Measurements from ENCODE around the gene SDK1. TPM values are rescaled to one million over a fixed set of nuclear protein-coding genes. Genes with fewer than 3 reads are reported as not detected.
A peak's percentile ranks its signal among the peaks of the same experiment; 100 is the strongest.

Gene SDK1
- total and polyA plus RNA-seq, 8 donors: 1.6 to 11.2 (median 6.6) TPM

- peaks cover 0 to 43% (median 9%) of the 10 kb centered on the region in 4 donors for H3K4me1 ChIP-seq
- no peaks in the 10 kb centered on the region for H3K36me3 ChIP-seq
- 27 to 39% (median 34%) methylated on average over 13 to 14 of the region's 14 CpGs for WGBS, 5 donors
- H3K9me3 ChIP-seq: no peaks in the 10 kb centered on the region
- intact Hi-C loops (cut with DNase I; ENCODE audit: low total_unique reads): no loop called here
- no peaks in the 10 kb centered on the region for H3K27me3 ChIP-seq
- peak; percentile 77 to 85 for DNase-seq
- TF ChIP-seq POLR2A (IDR thresholded peaks at IDR 0.05): no peak
- TF ChIP-seq EP300 (IDR thresholded peaks at IDR 0.05): no peak
- peak; percentile 32 to 62 (median 39) for TF ChIP-seq POLR2AphosphoS5 (IDR thresholded peaks at IDR 0.05)
- TF ChIP-seq, protein P1, sequence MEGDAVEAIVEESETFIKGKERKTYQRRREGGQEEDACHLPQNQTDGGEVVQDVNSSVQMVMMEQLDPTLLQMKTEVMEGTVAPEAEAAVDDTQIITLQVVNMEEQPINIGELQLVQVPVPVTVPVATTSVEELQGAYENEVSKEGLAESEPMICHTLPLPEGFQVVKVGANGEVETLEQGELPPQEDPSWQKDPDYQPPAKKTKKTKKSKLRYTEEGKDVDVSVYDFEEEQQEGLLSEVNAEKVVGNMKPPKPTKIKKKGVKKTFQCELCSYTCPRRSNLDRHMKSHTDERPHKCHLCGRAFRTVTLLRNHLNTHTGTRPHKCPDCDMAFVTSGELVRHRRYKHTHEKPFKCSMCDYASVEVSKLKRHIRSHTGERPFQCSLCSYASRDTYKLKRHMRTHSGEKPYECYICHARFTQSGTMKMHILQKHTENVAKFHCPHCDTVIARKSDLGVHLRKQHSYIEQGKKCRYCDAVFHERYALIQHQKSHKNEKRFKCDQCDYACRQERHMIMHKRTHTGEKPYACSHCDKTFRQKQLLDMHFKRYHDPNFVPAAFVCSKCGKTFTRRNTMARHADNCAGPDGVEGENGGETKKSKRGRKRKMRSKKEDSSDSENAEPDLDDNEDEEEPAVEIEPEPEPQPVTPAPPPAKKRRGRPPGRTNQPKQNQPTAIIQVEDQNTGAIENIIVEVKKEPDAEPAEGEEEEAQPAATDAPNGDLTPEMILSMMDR (IDR thresholded peaks at IDR 0.05): no peak
- H3K4me3 ChIP-seq: peak overlapping the region in 1 of 4 donors; percentile 19
- H3K27ac ChIP-seq: peak overlapping the region in 2 of 5 donors; percentile 22 to 50
Observed at GRCh38 chr7:4189131-4189570, 888.1 kb downstream of the SDK1 start.

GRCh38 chr7:4190010-4190981, 889.2 kb downstream of the SDK1 start:
- H3K27me3 ChIP-seq: no peaks in the 10 kb centered on the region
- intact Hi-C loops (cut with DNase I; ENCODE audit: low total_unique reads): no loop called here
- TF ChIP-seq EP300 (IDR thresholded peaks at IDR 0.05) (no peak), POLR2A (IDR thresholded peaks at IDR 0.05) (no peak), POLR2AphosphoS5 (IDR thresholded peaks at IDR 0.05) (no peak)
- TF ChIP-seq, protein P1 (IDR thresholded peaks at IDR 0.05): no peak
- peak in 1 of 2 donors; percentile 63 for DNase-seq
- WGBS, 5 donors: 58 to 70% (median 66%) methylated on average over 26 to 37 of the region's 37 CpGs
- H3K4me3 ChIP-seq: no peak overlapping the region
- no peaks in the 10 kb centered on the region for H3K9me3 ChIP-seq
- H3K4me1 ChIP-seq: peaks cover 0 to 40% (median 9%) of the 10 kb centered on the region in 4 donors
- peak overlapping the region in 1 of 5 donors; percentile 50 for H3K27ac ChIP-seq
- no peaks in the 10 kb centered on the region for H3K36me3 ChIP-seq

- Histone ChIP-seq H3K4me1 (peaks cover 0 to 32% (median 5%) of the 10 kb centered on the region in 4 donors), H3K27ac (no peak overlapping the region), H3K27me3 (no peaks in the 10 kb centered on the region), H3K4me3 (no peak overlapping the region), H3K9me3 (no peaks in the 10 kb centered on the region), H3K36me3 (no peaks in the 10 kb centered on the region)
- 88 to 96% (median 90%) methylated on average over 13 to 19 of the region's 19 CpGs for WGBS, 5 donors
- intact Hi-C loops (cut with DNase I; ENCODE audit: low total_unique reads): no loop called here
- no peak for DNase-seq
- TF ChIP-seq EP300 (IDR thresholded peaks at IDR 0.05) (no peak), POLR2A (IDR thresholded peaks at IDR 0.05) (no peak), POLR2AphosphoS5 (IDR thresholded peaks at IDR 0.05) (no peak)
- TF ChIP-seq, protein P1 (IDR thresholded peaks at IDR 0.05): no peak
Observed at GRCh38 chr7:4191046-4191445, 890.0 kb downstream of the SDK1 start.

DNA sequence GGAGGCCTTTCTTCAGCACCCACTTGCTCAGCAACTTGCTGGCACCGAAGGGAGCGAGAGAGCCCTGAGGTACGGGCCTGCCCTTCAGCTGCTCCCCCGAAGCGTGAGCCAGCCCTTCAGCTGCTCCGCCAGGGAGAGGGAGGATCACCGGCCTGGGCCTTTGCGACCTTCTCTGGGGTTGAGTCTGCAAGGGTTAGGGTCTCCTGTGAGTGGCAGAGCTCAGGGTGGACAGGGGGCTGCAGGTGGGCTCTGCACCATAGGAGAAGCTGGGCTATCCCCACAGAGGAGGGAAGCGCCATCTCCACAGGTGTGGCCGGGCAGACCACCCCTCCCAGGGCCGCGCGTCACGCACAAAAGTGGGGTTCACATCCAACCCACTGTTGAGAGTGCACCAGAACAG, 890.5 kb downstream of the SDK1 start:
- TF ChIP-seq, protein P1 (IDR thresholded peaks at IDR 0.05): no peak
- TF ChIP-seq POLR2AphosphoS5 (IDR thresholded peaks at IDR 0.05) (no peak), POLR2A (IDR thresholded peaks at IDR 0.05) (no peak), EP300 (IDR thresholded peaks at IDR 0.05) (no peak)
- WGBS, 5 donors: 93 to 100% (median 95%) methylated on average over 4 to 14 of the region's 14 CpGs
- H3K4me1 ChIP-seq: peaks cover 0 to 27% (median 4%) of the 10 kb centered on the region in 4 donors
- no peaks in the 10 kb centered on the region for H3K27me3 ChIP-seq
- H3K27ac ChIP-seq: no peak overlapping the region
- H3K36me3 ChIP-seq: no peaks in the 10 kb centered on the region
- intact Hi-C loops (cut with DNase I; ENCODE audit: low total_unique reads): no loop called here
- no peak overlapping the region for H3K4me3 ChIP-seq
- no peak for DNase-seq
- no peaks in the 10 kb centered on the region for H3K9me3 ChIP-seq
